Posterior cingulate gyrus (tissue), 11 donors: ENCODE results near the gene CSTPP1.
"Not testable (repeated sequence)": the region's sequence is repeated elsewhere in the genome, so short reads cannot be mapped to it uniquely, and the experiment has no call there.

Experiments used
- DNase-seq, 10 donors: peaks; one replicate each; pipeline versions ENCODE4 v3.0.0 to v3.0.0-alpha.2; 2020 to 2021; ENCODE audit warnings: mixed read lengths in 3 of 10
- intact Hi-C: fragments of 100-400 bp; cut with DNase I; formaldehyde crosslinking; loops from one replicate; pipeline ENCODE4 v1.15.1; 2023

The CSTPP1 gene

GRCh38 chr11:47184711-47185304, 248.2 kb downstream of the CSTPP1 start:
- intact Hi-C loops, result loop anchor here (2.0 kb wide), 1 partner anchor 170 kb away; no protein-coding TSS in a partner anchor
- peak; percentile 75 to 98 (median 82) for DNase-seq

GRCh38 chr11:47185305-47186075, 248.9 kb downstream of the CSTPP1 start:
- intact Hi-C loops, result loop anchor here (2.0 kb wide), 2 partner anchors 29 to 169 kb away; partner anchors contain the start of gene DDB2
- peak in 4 of 10 donors; percentile 13 to 85 (median 32) for DNase-seq

- peak in 3 of 10 donors; percentile 10 to 80 (median 56) for DNase-seq
- intact Hi-C loops, result loop anchor here (2.0 kb wide), 1 partner anchor 29 kb away; the partner anchor contains the start of gene DDB2
These were observed 249.6 kb downstream of the CSTPP1 start, which contains the start of gene PACSIN3 for GRCh38 chr11:47186076-47186699. PACSIN3 (minus strand) TSS chr11:47186434; CDS start chr11:47182727, 3,707 bp downstream.

DNA sequence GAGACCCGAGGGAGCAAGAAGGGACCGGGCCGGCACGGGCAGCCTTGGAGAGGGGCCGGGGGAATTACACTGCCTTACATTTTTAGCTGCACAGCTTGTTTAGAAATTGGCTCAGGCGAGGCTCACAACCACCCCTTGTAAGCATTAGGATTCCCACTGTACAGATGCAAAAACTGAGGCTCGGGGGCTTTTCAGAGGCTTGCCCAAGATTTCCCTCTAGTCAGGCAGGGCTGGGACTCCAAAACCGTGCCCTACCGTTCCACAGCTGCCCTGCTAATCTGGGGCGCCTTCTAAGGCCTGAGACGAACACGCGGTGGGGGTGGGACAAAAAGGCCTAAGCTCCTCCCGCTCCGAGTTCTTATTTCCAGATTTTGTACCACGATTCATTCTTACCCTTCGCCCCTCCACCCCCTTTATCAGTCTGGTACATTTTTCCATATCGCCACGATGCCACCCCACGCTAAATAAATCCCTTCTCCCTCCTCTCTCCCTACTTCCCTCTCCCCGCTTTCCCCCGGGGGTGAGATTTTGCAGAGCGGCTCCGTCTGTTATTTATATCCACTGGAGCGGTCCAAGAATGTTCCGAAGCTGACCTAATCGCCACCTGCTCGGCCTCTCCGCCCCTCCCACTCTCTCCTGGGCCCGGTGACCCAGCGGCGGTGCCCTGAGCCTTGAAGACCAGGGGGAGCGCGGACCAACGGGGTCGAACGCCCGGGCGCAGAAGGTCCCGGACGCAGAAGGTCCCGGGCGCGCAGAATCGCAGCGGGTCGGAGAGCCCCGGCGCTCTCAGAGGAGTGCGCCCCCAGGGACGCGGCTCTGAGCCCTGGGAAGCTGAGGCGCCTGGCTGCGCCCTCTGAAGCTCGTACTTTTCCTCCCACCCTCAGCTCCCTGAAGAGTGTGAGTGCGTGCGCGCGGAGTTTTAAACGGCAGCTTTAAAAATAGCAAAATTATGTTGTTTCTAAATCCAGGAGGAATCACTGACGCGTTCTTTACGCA, 250.4 kb downstream of the CSTPP1 start:
- intact Hi-C loops, result loop anchor here (2.0 kb wide), 1 partner anchor 28 kb away; the partner anchor contains the start of gene DDB2
- peak in 7 of 10 donors; percentile 45 to 92 (median 46) for DNase-seq

DNA sequence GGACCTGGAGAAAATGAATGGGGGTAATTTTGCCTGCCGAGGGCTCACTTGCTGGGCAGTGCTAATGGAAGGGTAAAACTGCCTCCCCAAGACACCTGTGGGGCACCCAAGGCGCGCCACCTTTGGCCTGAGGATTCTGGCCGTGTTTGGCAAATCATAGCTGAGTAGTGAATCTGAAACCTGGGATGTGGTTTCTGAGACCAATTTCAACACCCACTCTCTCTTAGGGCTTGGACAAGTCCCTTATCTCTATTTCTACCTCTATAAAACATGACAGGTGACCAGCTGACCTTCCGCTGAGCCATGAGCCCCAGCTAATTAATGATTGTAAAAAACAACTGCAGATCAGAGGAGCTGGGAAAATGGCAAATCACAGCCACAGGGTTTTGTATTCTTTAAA, 251.2 kb downstream of the CSTPP1 start:
- peak in 1 of 10 donors; percentile 68 for DNase-seq
- intact Hi-C loops, result loop anchor here (2.0 kb wide), 1 partner anchor 27 kb away; the partner anchor contains the start of gene DDB2

- no peak for DNase-seq
- intact Hi-C loops, result no loop called here
These were observed 251.7 kb downstream of the CSTPP1 start for GRCh38 chr11:47188259-47188658.

- intact Hi-C loops, result no loop called here
- DNase-seq, result no peak
These were observed 252.7 kb downstream of the CSTPP1 start for GRCh38 chr11:47189100-47189834.

DNA sequence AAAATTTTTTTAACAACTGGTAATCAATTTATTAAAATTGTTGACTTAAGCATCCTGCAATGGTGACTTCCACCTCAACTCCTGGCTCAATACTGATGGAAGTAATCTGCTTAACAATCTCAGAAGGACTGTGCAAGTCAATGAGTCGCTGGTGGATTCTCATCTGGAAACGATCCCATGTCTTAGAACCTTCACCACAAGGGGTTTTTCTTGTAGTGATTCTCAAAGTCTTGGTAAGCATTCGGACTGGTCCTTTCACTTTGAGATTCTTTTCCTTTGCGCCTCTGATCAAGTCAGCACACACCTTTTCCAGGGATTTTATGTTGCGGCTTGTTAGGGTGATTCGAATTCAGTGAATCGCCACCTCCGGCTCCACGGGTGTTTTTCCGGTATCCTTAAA, 254.6 kb downstream of the CSTPP1 start:
- DNase-seq, result not testable (repeated sequence)

GRCh38 chr11:47192111-47192510, 255.6 kb downstream of the CSTPP1 start:
- intact Hi-C loops, result no loop called here
- DNase-seq, result no peak

More for the DNA sequence above, 254.6 kb downstream of the CSTPP1 start:
- intact Hi-C loops, result not testable (repeated sequence)

- DNase-seq, result peak in 1 of 10 donors; percentile 53
- intact Hi-C loops, result not testable (repeated sequence)
These were observed 261.6 kb downstream of the CSTPP1 start for GRCh38 chr11:47198161-47198560.

DNA sequence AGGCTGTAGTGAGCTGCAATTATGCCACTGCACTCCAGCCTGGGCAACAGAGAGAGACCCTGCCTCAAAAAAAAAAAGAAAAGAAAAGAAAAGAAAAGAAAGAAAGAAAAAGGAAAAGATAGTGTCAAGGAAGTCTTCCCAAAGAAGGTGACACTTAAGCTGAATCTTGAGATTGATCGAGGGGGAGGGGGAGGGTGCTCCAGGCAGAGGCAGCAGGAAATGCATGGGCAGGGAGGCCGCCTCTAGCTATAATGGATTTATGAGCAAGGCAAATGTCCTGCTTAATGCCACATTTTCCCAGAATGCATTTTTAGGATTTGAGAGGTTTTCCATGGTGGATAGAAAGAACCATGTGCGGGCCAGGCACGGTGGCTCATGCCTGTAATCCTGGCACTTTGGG, 264.5 kb downstream of the CSTPP1 start:
- DNase-seq, result peak in 1 of 10 donors; percentile 22

GRCh38 chr11:47202576-47202975, 266.0 kb downstream of the CSTPP1 start:
- DNase-seq, result no peak
- intact Hi-C loops, result no loop called here

More for the DNA sequence above, 264.5 kb downstream of the CSTPP1 start:
- intact Hi-C loops, result no loop called here

DNA sequence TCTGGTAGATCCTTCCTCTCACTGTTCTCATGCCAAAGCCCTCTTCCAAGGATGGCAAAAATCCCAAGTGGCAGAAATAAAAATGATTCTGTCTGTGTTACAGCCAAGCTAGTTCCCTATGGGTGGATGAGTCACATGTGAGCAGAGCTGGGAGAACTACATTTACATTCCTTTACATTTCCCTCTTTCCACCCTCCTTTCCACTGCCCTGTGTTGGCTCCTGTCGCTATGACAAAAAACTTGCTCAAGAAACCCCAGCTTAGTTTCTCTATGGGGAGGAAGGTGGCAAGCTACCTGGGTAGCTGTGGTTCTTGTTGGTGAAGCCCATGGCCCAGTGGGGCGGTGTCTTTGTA, 268.1 kb downstream of the CSTPP1 start:
- DNase-seq, result no peak
- intact Hi-C loops, result no loop called here

GRCh38 chr11:47206577-47206976, 270.0 kb downstream of the CSTPP1 start:
- intact Hi-C loops, DNase-seq: not testable (repeated sequence)

- intact Hi-C loops, result no loop called here
- DNase-seq, result no peak
These were observed 270.9 kb downstream of the CSTPP1 start for GRCh38 chr11:47207459-47207858.

DNA sequence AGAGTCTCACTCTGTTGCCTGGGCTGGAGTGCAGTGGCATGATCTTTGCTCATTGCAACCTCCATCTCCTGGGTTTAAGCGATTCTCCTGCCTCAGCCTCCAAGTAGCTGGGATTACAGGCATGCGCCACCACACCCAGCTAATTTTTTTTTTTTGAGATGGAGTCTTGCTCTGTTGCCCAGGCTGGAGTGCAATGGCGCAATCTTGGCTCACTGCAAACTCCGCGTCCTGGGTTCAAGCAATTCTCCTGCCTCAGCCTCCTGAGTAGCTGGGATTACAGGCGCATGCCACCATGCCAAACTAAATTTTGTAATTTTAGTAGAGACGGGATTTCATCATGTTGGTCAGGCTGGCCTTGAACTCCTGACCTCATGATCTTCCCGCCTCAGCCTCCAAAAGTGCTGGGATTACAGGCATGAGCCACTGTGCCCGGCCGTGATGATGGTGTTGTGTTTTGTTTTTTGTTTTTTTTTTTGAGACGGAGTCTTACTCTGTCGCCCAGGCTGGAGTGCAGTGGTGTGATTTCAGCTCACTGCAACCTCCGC, 271.5 kb downstream of the CSTPP1 start:
- DNase-seq, result not testable (repeated sequence)

DNA sequence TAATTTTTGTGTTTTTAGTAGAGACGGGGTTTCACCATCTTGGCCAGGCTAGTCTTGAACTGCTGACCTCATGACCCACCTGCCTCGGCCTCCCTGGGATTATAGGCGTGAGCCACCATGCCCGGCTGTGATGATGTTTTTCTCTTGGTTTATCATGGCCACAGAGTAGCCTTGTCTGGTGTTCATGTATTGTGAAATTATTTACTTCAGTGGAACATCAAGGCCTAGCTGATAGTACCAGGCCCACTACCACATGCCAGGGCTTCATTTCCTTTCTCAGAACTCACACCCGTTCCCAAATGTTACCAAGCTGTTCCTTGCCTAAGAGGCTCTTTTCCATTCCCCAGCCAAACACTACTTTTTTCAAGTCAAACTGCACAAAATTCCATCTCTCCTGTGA, 272.1 kb downstream of the CSTPP1 start:
- intact Hi-C loops, result no loop called here
- DNase-seq, result no peak

More for the DNA sequence above, 271.5 kb downstream of the CSTPP1 start:
- intact Hi-C loops, result not testable (repeated sequence)
